ENCODE measurements around the gene NOL12. TPM values are rescaled to one million over a fixed set of nuclear protein-coding genes. Genes with fewer than 3 reads are reported as not detected.

NOL12 gene, protein sequence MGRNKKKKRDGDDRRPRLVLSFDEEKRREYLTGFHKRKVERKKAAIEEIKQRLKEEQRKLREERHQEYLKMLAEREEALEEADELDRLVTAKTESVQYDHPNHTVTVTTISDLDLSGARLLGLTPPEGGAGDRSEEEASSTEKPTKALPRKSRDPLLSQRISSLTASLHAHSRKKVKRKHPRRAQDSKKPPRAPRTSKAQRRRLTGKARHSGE
- 25.2 to 29.2 TPM (median 27.7 TPM) in 5 replicates for total RNA-seq (2022; extraction: Qiagen RNA extraction)

DNA sequence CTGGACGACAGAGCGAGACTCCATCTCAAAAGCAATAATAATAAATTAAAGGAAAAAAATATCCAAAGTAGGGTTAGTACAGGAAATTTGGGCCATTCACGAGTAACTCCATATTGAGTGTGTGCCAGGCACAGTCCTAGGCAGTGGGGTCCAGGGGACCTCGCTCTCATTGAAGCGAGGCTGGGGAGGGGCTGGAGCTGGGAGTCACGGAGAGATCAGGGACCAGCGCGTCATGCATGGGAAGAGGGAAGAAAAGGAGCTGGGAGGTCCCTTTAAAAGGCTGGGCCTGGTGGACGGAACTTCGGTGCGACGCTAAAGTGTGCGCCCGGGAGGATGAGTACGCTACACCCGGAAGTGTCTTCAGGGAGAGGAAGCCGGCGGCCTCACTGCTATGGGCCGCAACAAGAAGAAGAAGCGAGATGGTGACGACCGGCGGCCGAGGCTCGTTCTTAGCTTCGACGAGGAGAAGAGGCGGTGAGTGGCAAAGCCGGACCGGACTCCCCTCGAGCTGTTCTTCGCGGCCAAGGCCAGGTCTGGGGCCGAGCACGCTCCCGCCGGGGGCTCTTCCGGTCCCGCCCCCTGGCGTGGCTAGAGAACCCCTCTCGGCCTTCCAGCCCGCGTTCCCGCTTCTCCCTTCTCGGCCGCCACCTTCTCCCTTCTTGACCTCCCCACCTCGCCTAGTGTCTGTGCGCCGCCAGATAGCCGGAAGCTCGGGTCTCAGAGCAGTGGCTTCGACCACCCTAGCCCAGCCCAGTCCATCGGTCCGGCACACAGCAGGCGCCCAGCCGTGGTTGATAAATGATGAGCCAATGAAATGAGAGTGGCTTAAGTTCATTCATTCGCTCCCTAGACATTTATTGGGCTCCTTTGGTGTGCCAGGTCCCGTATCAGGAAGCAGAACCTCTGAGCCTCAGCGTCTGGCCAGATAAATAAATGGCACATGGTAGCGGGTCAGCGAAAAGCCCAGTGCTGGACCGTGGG is at the start of gene NOL12:
Gene NOL12 (plus strand): TSS at position 342 of the 981 bp plus-strand sequence. CDS start 50 bp downstream, at position 392.

DNA sequence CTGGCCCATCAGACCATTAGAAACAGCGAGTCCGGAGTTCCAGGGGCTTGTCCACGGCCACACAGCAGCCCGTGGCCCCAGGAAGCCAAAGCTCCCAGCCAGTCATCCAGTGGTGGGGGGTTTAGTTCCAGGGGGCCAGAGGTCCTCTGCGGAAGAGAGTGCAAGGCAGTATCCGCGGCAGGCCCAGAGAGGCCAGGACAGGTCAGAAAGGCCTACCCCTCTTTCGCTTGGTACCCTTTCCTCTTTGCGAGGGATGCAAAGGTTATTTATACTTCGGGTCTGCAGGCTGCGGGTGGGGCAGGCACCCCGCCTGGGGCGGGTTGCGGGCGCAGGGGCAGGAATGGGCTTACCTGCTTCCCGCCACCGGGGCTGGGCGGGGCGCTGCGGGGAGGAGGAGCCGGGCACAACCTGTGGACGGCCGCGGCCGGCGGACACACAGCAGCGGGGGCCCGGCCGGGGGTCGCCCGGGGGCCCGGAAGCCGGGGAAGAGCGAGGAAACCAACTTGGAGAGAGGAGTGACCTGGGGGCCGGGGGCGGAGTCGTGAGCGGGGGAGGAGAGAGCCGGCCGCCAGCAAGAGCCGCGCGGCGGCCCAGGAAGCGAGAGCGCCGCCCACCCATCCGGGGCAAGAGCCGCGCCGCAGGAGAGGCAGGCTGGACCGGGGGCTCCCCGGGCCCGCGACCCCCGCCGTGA is 46.9 kb upstream of the NOL12 start, which contains the start of gene SH3BP1:
Gene SH3BP1 (plus strand): TSS at position 600 of the 691 bp plus-strand sequence. CDS start 119 bp downstream, outside the sequence.

DNA sequence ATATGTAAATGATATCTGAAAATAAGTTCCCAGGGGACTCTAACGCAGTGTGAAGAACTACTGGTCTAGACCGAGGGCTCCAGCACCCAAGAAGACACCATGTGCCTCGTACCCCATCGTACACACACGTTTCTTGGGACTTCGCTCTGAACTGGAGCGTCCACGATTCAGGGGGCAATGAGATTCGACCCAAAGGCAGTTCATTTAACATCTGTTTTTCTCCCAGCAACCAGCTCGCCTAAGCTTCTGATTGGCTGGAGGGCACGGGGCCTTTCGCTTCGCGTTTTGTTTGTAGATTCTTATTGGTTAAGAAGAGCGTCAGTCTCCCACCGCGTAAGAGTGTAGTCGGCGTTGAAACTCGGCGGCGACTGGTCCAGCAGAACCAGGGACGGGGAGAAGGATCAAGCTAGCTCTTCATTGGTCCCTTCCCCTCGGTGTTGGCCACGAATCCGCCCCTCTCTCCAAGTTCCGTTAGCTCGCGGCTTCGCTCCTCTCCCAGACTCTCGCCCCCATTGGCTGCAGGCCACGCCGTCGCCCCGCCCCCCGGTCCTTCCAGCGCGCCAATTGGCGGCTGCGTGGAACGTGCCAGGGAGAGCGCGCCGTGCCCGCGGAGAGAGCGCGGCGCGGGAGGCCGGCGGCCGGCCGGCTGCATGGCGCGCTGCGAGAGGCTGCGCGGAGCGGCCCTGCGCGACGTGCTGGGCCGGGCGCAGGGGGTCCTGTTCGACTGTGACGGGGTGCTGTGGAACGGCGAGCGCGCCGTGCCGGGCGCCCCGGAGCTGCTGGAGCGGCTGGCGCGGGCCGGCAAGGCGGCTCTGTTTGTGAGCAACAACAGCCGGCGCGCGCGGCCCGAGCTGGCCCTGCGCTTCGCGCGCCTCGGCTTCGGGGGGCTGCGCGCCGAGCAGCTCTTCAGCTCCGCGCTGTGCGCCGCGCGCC is 27.7 kb upstream of the NOL12 start, which contains the start of gene PDXP:
Gene PDXP (plus strand): TSS at position 591 of the 933 bp plus-strand sequence. CDS start 60 bp downstream, at position 651.

DNA sequence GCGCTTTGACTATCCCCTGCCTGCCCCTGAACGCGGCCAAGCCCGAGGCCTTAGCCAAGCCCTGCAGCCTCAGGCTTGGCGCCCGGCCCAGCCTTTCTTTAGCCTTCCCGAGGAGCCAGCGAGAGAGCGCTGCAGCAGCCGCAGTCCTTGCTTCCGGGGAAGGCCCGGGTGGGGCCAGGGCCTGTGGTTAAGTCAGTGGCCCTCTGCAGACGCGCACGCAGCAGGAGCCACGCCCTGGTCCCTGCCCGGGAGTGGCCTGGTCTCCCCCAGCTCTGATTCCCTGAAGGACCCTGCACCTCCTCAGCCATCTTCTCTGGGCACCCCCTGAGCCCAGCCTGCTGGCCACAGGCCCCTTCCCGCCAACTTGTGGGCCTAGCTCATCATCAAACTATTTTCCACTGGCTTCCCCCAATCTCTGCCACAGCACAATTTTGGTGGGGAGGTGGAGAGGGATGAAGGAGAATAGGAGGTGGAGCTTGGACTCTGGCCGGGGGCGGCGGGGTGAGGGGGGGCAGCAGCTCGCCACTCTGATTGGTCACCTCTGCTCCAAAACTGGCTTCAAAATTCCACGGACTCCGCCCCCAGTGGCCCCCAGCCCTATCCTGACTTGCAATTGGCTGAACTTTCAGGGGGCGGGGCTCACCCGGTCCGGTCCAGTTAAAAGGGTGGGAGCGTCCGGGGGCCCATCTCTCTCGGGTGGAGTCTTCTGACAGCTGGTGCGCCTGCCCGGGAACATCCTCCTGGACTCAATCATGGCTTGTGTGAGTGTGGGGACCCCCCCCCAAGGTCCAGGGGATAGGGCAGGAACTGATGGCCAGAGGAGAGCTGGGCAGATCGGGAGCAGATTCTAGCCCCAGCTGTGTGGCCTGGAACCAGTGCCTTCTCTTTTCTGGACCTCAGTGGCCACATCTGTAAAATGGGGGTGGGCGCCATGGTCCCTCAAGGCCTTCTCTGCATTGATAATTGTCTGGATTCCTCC is 10.9 kb upstream of the NOL12 start, which contains the start of gene LGALS1:
Gene LGALS1 (plus strand): TSS at position 686 of the 979 bp plus-strand sequence. CDS start 67 bp downstream, at position 753.

DNA sequence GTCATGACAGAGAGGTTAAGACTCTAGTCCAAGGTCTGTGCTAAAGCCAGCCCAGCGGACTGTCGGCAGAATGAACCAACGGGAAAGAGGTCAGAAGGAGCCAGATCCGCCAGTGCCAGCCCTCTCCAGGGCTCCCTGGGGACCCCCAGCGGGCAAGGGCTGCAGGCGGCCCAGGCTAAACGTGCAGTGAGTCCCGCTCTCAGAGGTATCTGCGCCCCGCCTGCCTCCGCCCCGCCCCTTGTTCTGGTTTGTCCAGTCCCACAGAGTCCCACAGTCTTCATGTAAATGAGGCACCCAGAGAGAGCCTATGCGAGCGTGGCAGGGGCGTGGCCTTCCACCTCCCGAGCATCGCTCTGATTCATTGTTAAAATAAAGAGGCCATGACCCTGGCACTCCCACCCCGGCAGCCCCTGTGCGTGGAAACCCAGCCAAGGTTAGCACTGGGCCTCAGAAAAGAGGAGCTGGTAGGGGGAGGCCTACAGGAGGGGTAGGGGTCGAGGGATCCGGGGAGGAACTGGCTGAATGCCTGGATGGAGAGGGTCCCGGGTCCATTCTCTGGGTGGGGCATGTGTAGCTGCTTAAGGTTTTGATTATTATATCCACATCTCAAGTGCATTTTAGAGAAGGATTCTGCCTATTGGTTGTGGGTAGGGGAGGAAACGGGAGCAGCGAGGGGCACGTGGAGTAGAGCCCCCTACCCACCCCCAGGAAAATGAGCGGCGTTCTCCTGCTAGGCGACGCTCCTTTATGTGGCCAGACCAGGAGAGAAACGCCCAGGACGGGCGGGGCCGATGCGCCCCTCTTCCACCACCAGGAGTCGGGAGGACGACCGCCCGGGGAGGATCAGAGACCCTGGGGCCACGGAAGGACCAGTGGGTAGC is 10.8 kb downstream of the NOL12 start, which contains the start of gene TRIOBP:
Gene TRIOBP (plus strand): TSS at position 392 of the 881 bp plus-strand sequence. CDS start 4,318 bp downstream, outside the sequence.

Other genes starting within 250 kb of the NOL12 start
- 1.4 to 3.5 TPM (median 2.5 TPM) in 5 replicates for gene MFNG, start 200.0 kb upstream of the NOL12 start, total RNA-seq (2022; extraction: Qiagen RNA extraction)
- 25.1 to 38.6 TPM (median 38.4 TPM) in 5 replicates for gene CARD10, start 166.9 kb upstream of the NOL12 start, total RNA-seq (2022; extraction: Qiagen RNA extraction)
- gene CDC42EP1, start 125.9 kb upstream of the NOL12 start, total RNA-seq (2022; extraction: Qiagen RNA extraction), result 27.1 to 39.3 TPM (median 37.1 TPM) in 5 replicates
- 0.20 to 0.37 TPM in 2 of 5 replicates, not detected in the others for gene LGALS2, start 106.3 kb upstream of the NOL12 start, total RNA-seq (2022; extraction: Qiagen RNA extraction)
- 17.3 to 25.3 TPM (median 23.4 TPM) in 5 replicates for gene GGA1, start 77.5 kb upstream of the NOL12 start, total RNA-seq (2022; extraction: Qiagen RNA extraction)
- 1.3 to 2.6 TPM (median 2.2 TPM) in 5 replicates for gene SH3BP1, start 46.7 kb upstream of the NOL12 start, total RNA-seq (2022; extraction: Qiagen RNA extraction)
- 13.6 to 20.2 TPM (median 18.7 TPM) in 5 replicates for gene PDXP, start 27.6 kb upstream of the NOL12 start, total RNA-seq (2022; extraction: Qiagen RNA extraction)
- 1,348 to 1,402 TPM (median 1,371 TPM) in 5 replicates for gene LGALS1, start 10.7 kb upstream of the NOL12 start, total RNA-seq (2022; extraction: Qiagen RNA extraction)
- 23.0 to 37.4 TPM (median 35.1 TPM) in 5 replicates for gene TRIOBP, start 10.7 kb downstream of the NOL12 start, total RNA-seq (2022; extraction: Qiagen RNA extraction)
- gene GCAT, start 121.6 kb downstream of the NOL12 start, total RNA-seq (2022; extraction: Qiagen RNA extraction), result 2.6 to 3.6 TPM (median 2.7 TPM) in 5 replicates
- not detected in 5 replicates for gene GALR3, start 137.0 kb downstream of the NOL12 start, total RNA-seq (2022; extraction: Qiagen RNA extraction)
- gene ANKRD54, start 158.0 kb downstream of the NOL12 start, total RNA-seq (2022; extraction: Qiagen RNA extraction), result 19.0 to 26.7 TPM (median 23.9 TPM) in 5 replicates
- gene EIF3L, start 163.1 kb downstream of the NOL12 start, total RNA-seq (2022; extraction: Qiagen RNA extraction), result 272 to 291 TPM (median 283 TPM) in 5 replicates
- 15.4 to 21.0 TPM (median 18.3 TPM) in 5 replicates for gene MICALL1, start 220.0 kb downstream of the NOL12 start, total RNA-seq (2022; extraction: Qiagen RNA extraction)